ENCODE results near the gene TUFT1. TPM values are rescaled to one million over a fixed set of nuclear protein-coding genes. Genes with fewer than 3 reads are reported as not detected.

The TUFT1 gene
- total and polyA plus RNA-seq, 2 of the 13 experiments (the other 11 are each of a cell fraction or from before 2014, with no cell fraction given) = 6.4 to 7.3 TPM

- TF ChIP-seq ZBTB33 (CRISPR knock-in tag; IDR thresholded peaks at IDR 0.05) = no peak
- TF ChIP-seq ZNF564 (CRISPR knock-in tag; IDR thresholded peaks at IDR 0.05) = peak; percentile 26; the same call in 1 of the 2 replicates
- TF ChIP-seq ZNF276 (CRISPR knock-in tag; IDR thresholded peaks at IDR 0.05; ENCODE audit: low read depth) = no peak
- TF ChIP-seq PAF1 (CRISPR knock-in tag; IDR thresholded peaks at IDR 0.05) = no peak
- TF ChIP-seq MXI1 (IDR thresholded peaks at IDR 0.05; ENCODE audit: borderline replicate concordance, low read depth, low read length) = no peak; the same call in 2 of the 3 replicates
- TF ChIP-seq ARID2 (CRISPR knock-in tag; IDR thresholded peaks at IDR 0.05; ENCODE audit: borderline replicate concordance) = no peak
- no peak for TF ChIP-seq MED1 (CRISPR knock-in tag; IDR thresholded peaks at IDR 0.05)
- no peak for TF ChIP-seq ZSCAN12 (CRISPR knock-in tag; IDR thresholded peaks at IDR 0.05)
- peak; percentile 57; the same call in 1 of the 2 replicates for TF ChIP-seq ZNF563 (CRISPR knock-in tag; IDR thresholded peaks at IDR 0.05)
- TF ChIP-seq DRAP1 (CRISPR knock-in tag; IDR thresholded peaks at IDR 0.05) = no peak
- no peak for TF ChIP-seq PHF5A (CRISPR knock-in tag; IDR thresholded peaks at IDR 0.05; ENCODE audit: low read depth, unreplicated experiment)
- TF ChIP-seq ZNF646 (CRISPR knock-in tag; IDR thresholded peaks at IDR 0.05) = no peak
- TF ChIP-seq ZBTB38 (CRISPR knock-in tag; IDR thresholded peaks at IDR 0.05) = no peak
- no peak for TF ChIP-seq ZNF557 (CRISPR knock-in tag; IDR thresholded peaks at IDR 0.05)
- 0 out of 2 replicates have a peak, but pooled peaks have one; percentile 24 for TF ChIP-seq ZNF792 (CRISPR knock-in tag; IDR thresholded peaks at IDR 0.05)
These were observed 29.0 kb upstream of the TUFT1 start, which contains the start of gene CGN (continued) for GRCh38 chr1:151510957-151511635.
